GM12875 (cell line): ENCODE measurements around the gene EGFLAM.

Source experiments
- H3K4me3 ChIP-seq: one replicate; pipeline ENCODE4 v1.5.1; 2011; ENCODE audit warnings: low read depth, low read length, control low read depth
- TF ChIP-seq, protein P1 (sequence below): IDR thresholded peaks from 2 replicates; pipeline ENCODE4 v1.5.1; 2011; ENCODE audit warnings: low read depth, mild to moderate bottlenecking, control low read depth, inconsistent platforms, low read length, moderate library complexity, borderline replicate concordance; ENCODE audit not compliant: insufficient read depth

Gene EGFLAM

GRCh38 chr5:38297830-38298608 is 39.7 kb downstream of the EGFLAM start:
- H3K4me3 ChIP-seq, result no peak overlapping the region
- TF ChIP-seq, protein P1, sequence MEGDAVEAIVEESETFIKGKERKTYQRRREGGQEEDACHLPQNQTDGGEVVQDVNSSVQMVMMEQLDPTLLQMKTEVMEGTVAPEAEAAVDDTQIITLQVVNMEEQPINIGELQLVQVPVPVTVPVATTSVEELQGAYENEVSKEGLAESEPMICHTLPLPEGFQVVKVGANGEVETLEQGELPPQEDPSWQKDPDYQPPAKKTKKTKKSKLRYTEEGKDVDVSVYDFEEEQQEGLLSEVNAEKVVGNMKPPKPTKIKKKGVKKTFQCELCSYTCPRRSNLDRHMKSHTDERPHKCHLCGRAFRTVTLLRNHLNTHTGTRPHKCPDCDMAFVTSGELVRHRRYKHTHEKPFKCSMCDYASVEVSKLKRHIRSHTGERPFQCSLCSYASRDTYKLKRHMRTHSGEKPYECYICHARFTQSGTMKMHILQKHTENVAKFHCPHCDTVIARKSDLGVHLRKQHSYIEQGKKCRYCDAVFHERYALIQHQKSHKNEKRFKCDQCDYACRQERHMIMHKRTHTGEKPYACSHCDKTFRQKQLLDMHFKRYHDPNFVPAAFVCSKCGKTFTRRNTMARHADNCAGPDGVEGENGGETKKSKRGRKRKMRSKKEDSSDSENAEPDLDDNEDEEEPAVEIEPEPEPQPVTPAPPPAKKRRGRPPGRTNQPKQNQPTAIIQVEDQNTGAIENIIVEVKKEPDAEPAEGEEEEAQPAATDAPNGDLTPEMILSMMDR, result no peak

- TF ChIP-seq, protein P1, result no peak
Measured at GRCh38 chr5:38299585-38299984, 41.2 kb downstream of the EGFLAM start.

DNA sequence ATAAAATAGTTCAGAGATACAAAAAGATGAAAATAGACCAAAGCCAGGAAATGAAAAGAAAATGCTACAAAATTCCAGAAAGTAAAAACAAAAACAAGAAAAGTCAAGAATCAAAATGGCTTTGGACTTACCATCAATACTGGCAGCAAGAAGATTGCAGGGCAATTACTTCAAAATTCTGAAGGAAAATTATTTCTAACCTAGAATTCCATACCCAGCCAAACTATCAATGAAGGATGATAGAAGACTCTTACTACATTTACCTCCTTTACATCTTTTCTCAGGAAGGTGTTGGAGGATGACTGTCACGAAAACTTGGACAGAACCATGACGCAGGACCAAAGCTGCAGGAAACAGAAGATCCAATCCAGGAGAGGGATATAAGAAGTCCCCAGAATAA is 46.8 kb downstream of the EGFLAM start:
- no peak overlapping the region for H3K4me3 ChIP-seq
- TF ChIP-seq, protein P1, result no peak

More at GRCh38 chr5:38299585-38299984, 41.2 kb downstream of the EGFLAM start:
- no peak overlapping the region for H3K4me3 ChIP-seq

- TF ChIP-seq, protein P1, result no peak
- no peak overlapping the region for H3K4me3 ChIP-seq
Measured at GRCh38 chr5:38307845-38308244, 49.5 kb downstream of the EGFLAM start.

- TF ChIP-seq, protein P1, result no peak
- H3K4me3 ChIP-seq, result no peak overlapping the region
Measured at GRCh38 chr5:38316544-38317224, 58.3 kb downstream of the EGFLAM start.

DNA sequence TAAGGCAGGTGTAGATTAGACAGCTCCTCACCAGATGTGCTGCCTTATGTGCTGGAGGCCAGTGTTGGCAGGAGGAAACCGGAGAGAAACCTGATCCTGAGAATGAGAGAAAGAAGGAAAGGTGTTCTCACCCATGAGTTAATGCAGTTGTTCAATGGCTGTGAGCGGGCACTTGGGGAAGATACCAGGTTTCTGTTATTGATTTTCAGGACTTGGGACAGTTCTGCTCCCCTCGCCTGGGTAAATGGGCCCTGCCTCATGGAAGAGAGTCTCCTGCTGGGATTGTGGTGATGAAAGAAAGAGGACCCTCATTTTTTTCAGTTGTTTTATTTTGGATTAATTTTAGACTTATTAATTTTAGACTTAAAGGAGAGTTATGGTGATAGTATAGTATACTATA is 59.5 kb downstream of the EGFLAM start:
- H3K4me3 ChIP-seq, result no peak overlapping the region
- TF ChIP-seq, protein P1, result no peak

DNA sequence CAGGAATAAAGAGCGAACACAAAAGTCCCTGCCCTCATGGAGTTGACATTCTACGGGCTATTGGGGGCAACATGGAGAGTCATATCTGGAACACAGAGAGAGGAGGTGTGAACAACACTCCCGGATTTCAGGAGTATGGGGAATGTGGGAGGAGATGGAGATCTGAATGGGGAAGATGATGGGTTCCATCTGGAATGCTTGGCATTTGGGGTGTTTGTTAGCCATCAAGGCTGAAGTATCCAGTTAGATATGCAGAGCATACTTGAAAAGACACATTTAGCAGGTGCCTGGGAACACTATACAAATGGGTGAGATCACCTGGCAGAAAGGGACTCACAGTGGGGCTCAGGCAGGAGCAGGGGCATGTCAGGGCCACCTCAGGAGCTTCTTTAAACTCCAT is 61.1 kb downstream of the EGFLAM start:
- TF ChIP-seq, protein P1, result no peak
- no peak overlapping the region for H3K4me3 ChIP-seq
